Neural cell (in vitro differentiated cells): ENCODE data around the gene ITPRID2.

Source experiments
- CTCF ChIP-seq: fragments of 450-650 bp; IDR thresholded peaks from 2 replicates; pipeline ENCODE4 v1.5.1; 2014; ENCODE audit warnings: antibody characterized with exemption, mild to moderate bottlenecking, moderate library complexity; ENCODE audit not compliant: poor library complexity, severe bottlenecking
- EP300 ChIP-seq: fragments of 450-650 bp; conservative IDR thresholded peaks from 2 replicates; pipeline ENCODE4 v1.6.1; 2014; ENCODE audit warnings: antibody characterized with exemption, mild to moderate bottlenecking, moderate library complexity; ENCODE audit not compliant: poor library complexity, severe bottlenecking
- EZH2 ChIP-seq: fragments of 200-600, 300-800 bp; shearing (Covaris generic), sonication (generic); IDR thresholded peaks from 2 replicates; pipeline ENCODE4 v1.6.1; 2014; ENCODE audit warnings: antibody characterized with exemption, low read length, borderline replicate concordance, mild to moderate bottlenecking; ENCODE audit not compliant: insufficient read depth, poor library complexity, severe bottlenecking
- MXI1 ChIP-seq: fragments of 450-650 bp; conservative IDR thresholded peaks from 2 replicates; pipeline ENCODE4 v1.6.1; 2014; ENCODE audit warnings: antibody characterized with exemption, mild to moderate bottlenecking; ENCODE audit not compliant: poor library complexity, severe bottlenecking
- POLR2AphosphoS5 ChIP-seq: IDR thresholded peaks from 2 replicates; pipeline ENCODE4 v1.6.1; 2012
- RAD21 ChIP-seq: fragments of 450-650 bp; conservative IDR thresholded peaks from 2 replicates; pipeline ENCODE4 v1.6.1; 2014; ENCODE audit warnings: antibody characterized with exemption, mild to moderate bottlenecking, moderate library complexity
- REST ChIP-seq: IDR thresholded peaks from 2 replicates; pipeline ENCODE4 v1.6.1; 2012; ENCODE audit warnings: borderline replicate concordance
- SMC3 ChIP-seq: fragments of 450-650 bp; conservative IDR thresholded peaks from 2 replicates; pipeline ENCODE4 v1.6.1; 2014; ENCODE audit warnings: antibody characterized with exemption, mild to moderate bottlenecking, moderate library complexity; ENCODE audit not compliant: poor library complexity
- TAF1 ChIP-seq: IDR thresholded peaks from 2 replicates; pipeline ENCODE4 v1.6.1; 2012; ENCODE audit warnings: low read depth

- no peak for TF ChIP-seq CTCF
- TF ChIP-seq EZH2, result no peak
- no peak for TF ChIP-seq SMC3
- no peak for TF ChIP-seq EP300
- no peak for TF ChIP-seq REST
- TF ChIP-seq POLR2AphosphoS5, result no peak
- no peak for TF ChIP-seq TAF1
- TF ChIP-seq RAD21, result no peak
- TF ChIP-seq MXI1, result no peak
Observed at GRCh38 chr2:181947273-181947672, 55.7 kb downstream of the ITPRID2 start.
